Lower lobe of right lung (tissue), 2 donors: ENCODE results near the gene SGPL1. TPM values are rescaled to one million over a fixed set of nuclear protein-coding genes. Genes with fewer than 3 reads are reported as not detected.
"Not testable (repeated sequence)": the region's sequence is repeated elsewhere in the genome, so short reads cannot be mapped to it uniquely, and the experiment has no call there.

Experiments used
- ATAC-seq, 2 donors: fragments of 200-7000 bp; cut with Tn5 transposase; one replicate each; pipeline ENCODE4 v1.9.1; 2020 to 2022; ENCODE audit warnings: mild to moderate bottlenecking in 2 of 2, moderate library complexity in 2 of 2
- DNase-seq: peaks from one replicate; pipeline ENCODE4 v3.0.0-alpha.2; 2020
- H3K27ac ChIP-seq: fragments of 200-600 bp; one replicate; pipeline ENCODE4 v1.8.0; 2022
- H3K27me3 ChIP-seq: fragments of 200-600 bp; one replicate; pipeline ENCODE4 v1.8.0; 2022; ENCODE audit warnings: low read depth
- H3K36me3 ChIP-seq: fragments of 200-600 bp; one replicate; pipeline ENCODE4 v1.8.0; 2022; ENCODE audit warnings: mild to moderate bottlenecking
- H3K4me1 ChIP-seq: fragments of 200-600 bp; one replicate; pipeline ENCODE4 v1.8.0; 2022
- H3K4me3 ChIP-seq: fragments of 200-600 bp; one replicate; pipeline ENCODE4 v1.8.0; 2022; ENCODE audit warnings: mild to moderate bottlenecking
- H3K9me3 ChIP-seq: fragments of 200-600 bp; one replicate; pipeline ENCODE4 v1.8.0; 2022
- intact Hi-C: fragments of 100-400 bp; cut with DNase I; formaldehyde crosslinking; loops from one replicate; pipeline ENCODE4 v1.11.0; 2022
- long read RNA-seq: library from polyadenylated mRNA; unstranded; transcript quantifications from one replicate; pipeline ENCODE4 v2.0.0, GENCODE V29; 2021
- total RNA-seq: library from RNA; stranded (reverse); fragmentation: NEBNext Ultra II Directional; extraction: Animal tissue kit (Norgen Biotek cat#: 25700); gene quantifications from one replicate; pipeline ENCODE4 v1.2.1, GENCODE V29; 2021
- TF ChIP-seq, protein P1 (sequence below): fragments of 200-600 bp; IDR thresholded peaks from one replicate; pipeline ENCODE4 v1.8.0; 2022; ENCODE audit warnings: antibody characterized with exemption, mild to moderate bottlenecking
- donor health status: DM: no; HTN: yes; CAD: no; lungs with severe emphysema.

Gene SGPL1
- 41.2 TPM for total RNA-seq
- long read RNA-seq, full-length matches to known transcripts, result 4 of 25 reads
- long read RNA-seq, partial matches to known transcripts, result 1 of 25 reads
- long read RNA-seq, other reads (novel, unspliced or antisense), result 20 of 25 reads

DNA sequence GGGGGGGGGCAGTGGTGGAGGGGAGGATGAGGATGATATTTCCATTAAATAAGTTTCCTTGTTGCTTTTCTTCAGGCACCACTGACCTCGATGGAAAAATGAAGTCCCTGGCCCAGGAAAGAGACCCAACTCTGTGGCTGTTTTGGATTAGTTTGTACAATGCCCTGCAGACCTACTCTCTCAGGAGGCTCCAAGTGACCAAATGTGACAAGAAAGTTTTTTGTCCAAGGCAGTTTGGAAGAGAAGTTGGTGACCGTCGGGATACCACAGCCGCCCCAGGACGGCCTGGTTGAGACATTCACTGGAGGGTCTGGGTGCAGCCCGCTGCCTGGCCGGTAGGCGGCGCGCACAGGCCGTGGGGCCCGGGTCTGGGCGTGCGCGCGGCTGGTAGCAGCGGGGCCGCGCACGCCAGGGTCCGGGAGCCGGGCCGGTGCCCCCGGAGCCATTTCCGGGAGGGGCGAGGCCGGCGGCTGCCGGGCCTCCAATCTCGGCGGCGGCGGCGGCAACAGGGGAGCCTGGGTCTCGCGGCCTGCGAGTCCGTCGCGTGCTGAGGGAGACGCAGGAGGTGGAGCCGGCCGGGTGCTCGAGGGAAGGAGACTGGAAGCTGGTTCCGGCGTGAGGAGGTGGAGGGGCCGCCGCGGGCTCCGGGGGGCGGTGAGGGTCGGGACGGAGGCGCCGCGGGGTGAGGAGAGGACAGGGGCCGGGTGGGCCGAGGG is at the start of gene SGPL1:
SGPL1 (plus strand) TSS at position 445 of the 716 bp plus-strand sequence. CDS start 906 bp downstream, outside the sequence.
- intact Hi-C loops, result loop anchor here (10.0 kb wide), 1 partner anchor 69 kb away; the partner anchor contains the start of gene PCBD1
- Histone ChIP-seq H3K27me3 (no peaks in the 10 kb centered on the region), H3K9me3 (no peaks in the 10 kb centered on the region), H3K27ac (peak within 1 kb of the TSS; percentile 83), H3K4me1 (peaks cover 24% of the 10 kb centered on the region), H3K36me3 (peaks cover 22% of the 10 kb centered on the region), H3K4me3 (peak within 1 kb of the TSS; percentile 73)
- peak; percentile 96 to 99 for ATAC-seq
- DNase-seq, result peak; percentile 90
- TF ChIP-seq, protein P1, sequence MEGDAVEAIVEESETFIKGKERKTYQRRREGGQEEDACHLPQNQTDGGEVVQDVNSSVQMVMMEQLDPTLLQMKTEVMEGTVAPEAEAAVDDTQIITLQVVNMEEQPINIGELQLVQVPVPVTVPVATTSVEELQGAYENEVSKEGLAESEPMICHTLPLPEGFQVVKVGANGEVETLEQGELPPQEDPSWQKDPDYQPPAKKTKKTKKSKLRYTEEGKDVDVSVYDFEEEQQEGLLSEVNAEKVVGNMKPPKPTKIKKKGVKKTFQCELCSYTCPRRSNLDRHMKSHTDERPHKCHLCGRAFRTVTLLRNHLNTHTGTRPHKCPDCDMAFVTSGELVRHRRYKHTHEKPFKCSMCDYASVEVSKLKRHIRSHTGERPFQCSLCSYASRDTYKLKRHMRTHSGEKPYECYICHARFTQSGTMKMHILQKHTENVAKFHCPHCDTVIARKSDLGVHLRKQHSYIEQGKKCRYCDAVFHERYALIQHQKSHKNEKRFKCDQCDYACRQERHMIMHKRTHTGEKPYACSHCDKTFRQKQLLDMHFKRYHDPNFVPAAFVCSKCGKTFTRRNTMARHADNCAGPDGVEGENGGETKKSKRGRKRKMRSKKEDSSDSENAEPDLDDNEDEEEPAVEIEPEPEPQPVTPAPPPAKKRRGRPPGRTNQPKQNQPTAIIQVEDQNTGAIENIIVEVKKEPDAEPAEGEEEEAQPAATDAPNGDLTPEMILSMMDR, result peak; percentile 95

GRCh38 chr10:70768026-70768685 is 47.6 kb upstream of the SGPL1 start:
- ATAC-seq, H3K27me3 ChIP-seq: not testable (repeated sequence)

GRCh38 chr10:70769121-70769520 is 46.6 kb upstream of the SGPL1 start:
- DNase-seq, result no peak
- intact Hi-C loops, result no loop called here
- no peak for ATAC-seq
- Histone ChIP-seq H3K4me3 (no peak overlapping the region), H3K36me3 (no peaks in the 10 kb centered on the region), H3K27me3 (no peaks in the 10 kb centered on the region), H3K9me3 (peaks cover 6% of the 10 kb centered on the region), H3K27ac (no peak overlapping the region), H3K4me1 (no peaks in the 10 kb centered on the region)
- TF ChIP-seq, protein P1, result no peak

More at GRCh38 chr10:70768026-70768685, 47.6 kb upstream of the SGPL1 start:
- H3K36me3 ChIP-seq, H3K27ac ChIP-seq, DNase-seq, H3K9me3 ChIP-seq, H3K4me1 ChIP-seq, H3K4me3 ChIP-seq, intact Hi-C loops: not testable (repeated sequence)

GRCh38 chr10:70770001-70770400 is 45.7 kb upstream of the SGPL1 start:
- intact Hi-C loops, result no loop called here
- TF ChIP-seq, protein P1, result no peak
- H3K27ac ChIP-seq, result no peak overlapping the region
- DNase-seq, result no peak
- H3K4me1 ChIP-seq, result no peaks in the 10 kb centered on the region
- no peaks in the 10 kb centered on the region for H3K27me3 ChIP-seq
- no peak overlapping the region for H3K4me3 ChIP-seq
- peaks cover 6% of the 10 kb centered on the region for H3K9me3 ChIP-seq
- ATAC-seq, result no peak
- no peaks in the 10 kb centered on the region for H3K36me3 ChIP-seq

- intact Hi-C loops, DNase-seq: not testable (repeated sequence)
Observed at GRCh38 chr10:70770516-70770915, 45.2 kb upstream of the SGPL1 start.

DNA sequence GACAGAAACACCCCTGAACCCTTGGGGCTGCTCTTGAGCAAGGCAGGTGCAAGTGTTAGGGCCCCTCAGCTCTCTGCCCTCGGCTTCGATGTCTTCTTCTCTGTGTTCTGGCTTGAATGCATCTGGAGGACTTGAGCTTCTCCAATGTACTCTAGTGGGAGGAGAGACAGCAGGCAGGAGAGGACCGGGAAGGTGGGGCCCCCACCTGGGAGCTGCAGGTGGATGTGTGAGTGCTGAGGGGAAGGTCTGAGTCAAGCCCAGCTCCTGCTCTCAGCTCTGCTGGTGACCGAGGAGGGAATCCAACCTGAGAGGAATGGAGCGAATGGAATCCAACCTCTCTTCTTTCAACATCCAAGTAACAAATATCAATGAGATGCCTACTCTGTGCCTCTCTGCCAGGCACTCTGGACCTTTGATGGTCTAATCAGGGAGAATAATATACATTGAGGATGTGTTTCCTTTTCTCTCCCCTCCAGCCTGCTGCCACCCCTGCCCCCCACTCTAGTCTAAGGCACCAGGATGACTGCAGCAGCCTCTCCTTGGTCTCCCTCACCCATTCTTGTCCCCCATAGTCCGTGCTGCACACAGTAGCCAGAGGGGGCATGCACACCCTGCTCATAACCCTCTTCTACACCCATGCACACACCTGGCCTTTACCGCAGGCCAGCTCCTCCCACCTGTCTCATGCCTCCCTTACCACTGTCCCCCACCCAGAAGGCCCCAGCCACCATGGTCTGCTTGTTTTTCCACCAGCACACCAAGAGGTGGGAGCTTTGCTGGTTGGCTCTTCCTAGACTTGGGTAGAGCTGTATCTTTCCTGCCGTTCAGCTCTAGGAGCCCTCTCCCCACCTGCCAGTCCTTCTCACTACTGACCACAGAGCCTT is 44.2 kb upstream of the SGPL1 start:
- Histone ChIP-seq H3K4me1 (no peaks in the 10 kb centered on the region), H3K27me3 (no peaks in the 10 kb centered on the region), H3K27ac (no peak overlapping the region), H3K36me3 (no peaks in the 10 kb centered on the region), H3K4me3 (no peak overlapping the region), H3K9me3 (no peaks in the 10 kb centered on the region)
- intact Hi-C loops, result no loop called here
- DNase-seq, result no peak
- TF ChIP-seq, protein P1, result no peak
- ATAC-seq, result no peak

More at GRCh38 chr10:70770516-70770915, 45.2 kb upstream of the SGPL1 start:
- H3K4me3 ChIP-seq, H3K4me1 ChIP-seq, H3K36me3 ChIP-seq, H3K27me3 ChIP-seq, H3K27ac ChIP-seq, H3K9me3 ChIP-seq, ATAC-seq: not testable (repeated sequence)
